DMS53 treated with DMSO at 0.1 percent for 48 hours (cell line): ENCODE data around the gene MBTPS1.
A peak's percentile ranks its signal among the peaks of the same experiment; 100 is the strongest.

Experiments used
- DNase-seq: peaks from one replicate; lab custom pipeline; 2025; ENCODE audit not compliant: unreplicated experiment; lab: John Stamatoyannopoulos, UW

Gene MBTPS1

GRCh38 chr16:84116720-84117493 is at the start of gene MBTPS1:
Gene MBTPS1 (minus strand): TSS chr16:84116942. CDS start chr16:84101783, 15,159 bp downstream.
- peak; percentile 85 for DNase-seq

GRCh38 chr16:84165746-84166145 is 49.0 kb upstream of the MBTPS1 start:
- DNase-seq = no peak

GRCh38 chr16:84161801-84162200 is 45.1 kb upstream of the MBTPS1 start:
- DNase-seq = no peak

- no peak for DNase-seq
Measured at GRCh38 chr16:84161037-84161436, 44.3 kb upstream of the MBTPS1 start.

- DNase-seq = no peak
Measured at GRCh38 chr16:84159800-84160199, 43.1 kb upstream of the MBTPS1 start.

- no peak for DNase-seq
Measured at GRCh38 chr16:84159007-84159406, 42.3 kb upstream of the MBTPS1 start.

- no peak for DNase-seq
Measured at GRCh38 chr16:84156342-84156784, 39.6 kb upstream of the MBTPS1 start.

GRCh38 chr16:84155771-84156170 is 39.0 kb upstream of the MBTPS1 start:
- no peak for DNase-seq

GRCh38 chr16:84155226-84155625 is 38.5 kb upstream of the MBTPS1 start:
- no peak for DNase-seq

- DNase-seq = no peak
Measured at GRCh38 chr16:84153660-84154214, 37.0 kb upstream of the MBTPS1 start.

- no peak for DNase-seq
Measured at GRCh38 chr16:84150926-84151325, 34.2 kb upstream of the MBTPS1 start.

- peak; percentile 53 for DNase-seq
Measured at GRCh38 chr16:84144859-84145639, 28.3 kb upstream of the MBTPS1 start, which contains the start of the genes DNAAF1 and HSDL1. Gene DNAAF1 (plus strand): TSS chr16:84145308. CDS start chr16:84145441, 133 bp downstream. Gene HSDL1 (minus strand): TSS chr16:84145177. CDS start chr16:84131321, 13,856 bp downstream.

- DNase-seq = peak; percentile 20
Measured at GRCh38 chr16:84144209-84144858, 27.6 kb upstream of the MBTPS1 start.

- DNase-seq = no peak
Measured at GRCh38 chr16:84143784-84144199, 27.1 kb upstream of the MBTPS1 start.

- no peak for DNase-seq
Measured at GRCh38 chr16:84143081-84143480, 26.3 kb upstream of the MBTPS1 start.

GRCh38 chr16:84141143-84141670 is 24.5 kb upstream of the MBTPS1 start:
- no peak for DNase-seq

- no peak for DNase-seq
Measured at GRCh38 chr16:84139628-84140258, 23.0 kb upstream of the MBTPS1 start.

- peak; percentile 86 for DNase-seq
Measured at GRCh38 chr16:84138824-84139627, 22.3 kb upstream of the MBTPS1 start.

- DNase-seq = no peak
Measured at GRCh38 chr16:84138500-84138823, 21.7 kb upstream of the MBTPS1 start.
